Astrocyte (in vitro differentiated cells and primary cell): ENCODE measurements around the gene GRM4.

Experiments
- CTCF ChIP-seq: IDR thresholded peaks from 2 replicates; pipeline ENCODE4 v1.5.1; 2011; ENCODE audit warnings: low read depth, mild to moderate bottlenecking, inconsistent platforms, low read length, moderate library complexity; ENCODE audit not compliant: insufficient read depth
- EZH2 ChIP-seq: IDR thresholded peaks from 2 replicates; pipeline ENCODE4 v1.6.1; 2012; ENCODE audit warnings: mild to moderate bottlenecking, low read length, inconsistent platforms; ENCODE audit not compliant: insufficient read depth

DNA sequence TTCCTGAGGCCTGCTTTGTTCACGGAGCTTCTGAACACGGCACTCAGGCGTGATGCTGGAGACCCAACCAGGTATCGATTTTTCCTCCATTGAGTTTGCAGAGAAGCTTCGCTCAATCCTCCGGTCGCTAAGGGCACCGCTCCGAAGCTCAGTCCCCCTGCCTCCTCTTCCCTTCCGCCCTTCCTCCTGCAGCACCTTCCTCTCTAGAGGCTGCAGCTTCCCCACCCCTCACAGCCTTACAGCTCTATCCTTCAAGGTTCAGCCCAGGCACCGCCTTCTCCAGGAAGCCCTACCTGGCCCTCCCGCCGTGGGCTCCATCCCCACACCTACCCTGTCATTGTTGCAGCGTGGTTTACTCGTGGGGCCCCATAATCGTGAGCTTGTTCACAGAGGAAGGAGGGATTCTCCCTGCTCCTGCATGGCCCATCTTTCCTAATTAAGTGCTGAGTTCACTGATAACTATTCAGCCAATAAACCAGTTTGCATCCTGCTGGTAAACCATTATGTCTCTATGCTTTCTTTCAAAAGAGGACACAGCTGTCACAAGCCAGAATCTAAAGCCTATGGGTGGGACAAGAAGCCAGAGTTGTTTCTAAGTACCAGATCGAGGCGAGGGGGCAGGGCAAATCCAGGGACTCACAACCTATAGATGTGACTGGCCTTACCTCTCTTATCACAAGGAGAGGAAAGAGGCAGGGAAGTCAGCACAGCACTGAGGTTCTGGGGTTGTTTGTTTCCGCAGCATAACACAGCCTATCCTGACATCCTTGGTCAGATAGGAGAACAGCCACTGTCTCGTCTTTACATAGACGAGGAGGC is 152.0 kb downstream of the GRM4 start:
- TF ChIP-seq CTCF (no peak), EZH2 (no peak)
